GM23248 (cell line): ENCODE data around the gene BIK.

Experiments
- EZH2 ChIP-seq: fragments of 200-600 bp; sonication (generic); IDR thresholded peaks from 2 replicates; pipeline ENCODE4 v1.6.1; 2018; ENCODE audit warnings: antibody characterized with exemption, mild to moderate bottlenecking; ENCODE audit not compliant: insufficient read depth, poor library complexity, severe bottlenecking
- EZH2phosphoT487 ChIP-seq: fragments of 200-600 bp; sonication (generic); IDR thresholded peaks from 2 replicates; pipeline ENCODE4 v1.6.1; 2018; ENCODE audit warnings: antibody characterized with exemption, moderate library complexity, mild to moderate bottlenecking, low read depth; ENCODE audit not compliant: insufficient read depth

GRCh38 chr22:43066844-43067385, 43.6 kb upstream of the BIK start:
- TF ChIP-seq EZH2 (no peak), EZH2phosphoT487 (no peak)
